Subcutaneous abdominal adipose tissue (tissue), 5 donors: ENCODE results near the gene BMP8A.

ENCODE experiments used
- H3K27ac ChIP-seq: one replicate; pipeline ENCODE4 v1.7.0; 2013; ENCODE audit warnings: low read depth, mild to moderate bottlenecking, inconsistent platforms, low read length, moderate library complexity
- H3K27me3 ChIP-seq, 5 donors: one replicate each; pipeline ENCODE4 v1.7.0; 2013; ENCODE audit warnings: low read length in 5 of 5, inconsistent platforms in 1 of 5; ENCODE audit not compliant: control insufficient read depth in 5 of 5, insufficient read depth in 4 of 5
- H3K36me3 ChIP-seq, 5 donors: one replicate each; pipeline ENCODE4 v1.7.0; 2013; ENCODE audit warnings: low read length in 5 of 5; ENCODE audit not compliant: control insufficient read depth in 5 of 5, insufficient read depth in 5 of 5
- H3K4me1 ChIP-seq, 5 donors: one replicate each; pipeline ENCODE4 v1.7.0; 2013; ENCODE audit warnings: low read length in 5 of 5, mild to moderate bottlenecking in 3 of 5, moderate library complexity in 1 of 5; ENCODE audit not compliant: control insufficient read depth in 5 of 5, insufficient read depth in 5 of 5
- H3K4me3 ChIP-seq, 5 donors: one replicate each; pipeline ENCODE4 v1.7.0; 2013; ENCODE audit warnings: low read length in 5 of 5, low read depth in 1 of 5
- H3K9ac ChIP-seq, 5 donors: one replicate each; pipeline ENCODE4 v1.7.0; 2013; ENCODE audit warnings: low read length in 5 of 5, mild to moderate bottlenecking in 4 of 5, moderate library complexity in 3 of 5
- H3K9me3 ChIP-seq, 5 donors: one replicate each; pipeline ENCODE4 v1.7.0; 2013; ENCODE audit warnings: low read length in 5 of 5; ENCODE audit not compliant: control insufficient read depth in 5 of 5
- donor health status: healthy.
- donor health status: healthy.
- donor health status: healthy.
- donor health status: healthy.
- donor health status: healthy.

BMP8A gene

DNA sequence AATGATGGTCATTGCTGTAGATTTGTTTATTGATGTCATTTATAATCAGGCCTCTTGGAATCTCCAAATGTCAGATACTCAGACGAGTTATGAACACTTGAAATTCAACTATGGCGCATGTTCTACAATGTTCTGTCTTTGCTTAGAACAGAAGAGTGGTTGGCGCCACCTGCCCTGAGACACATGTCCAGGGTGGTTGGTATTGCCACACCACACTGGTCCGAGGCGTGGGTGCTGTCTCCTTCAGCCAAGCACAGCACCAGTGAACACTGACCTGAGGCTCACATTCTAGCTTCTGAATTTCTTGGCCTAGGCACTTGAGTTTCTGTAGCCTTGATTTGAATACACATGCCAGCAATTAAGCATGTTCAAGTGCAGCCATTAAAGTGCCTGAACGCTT lies 10.1 kb upstream of the BMP8A start:
- Histone ChIP-seq H3K9ac (no peak overlapping the region), H3K27me3 (no peaks in the 10 kb centered on the region), H3K9me3 (no peaks in the 10 kb centered on the region), H3K4me1 (peaks cover 0 to 17% (median 13%) of the 10 kb centered on the region in 5 donors), H3K27ac (no peak overlapping the region), H3K36me3 (peaks cover 22 to 80% (median 65%) of the 10 kb centered on the region in 5 donors), H3K4me3 (no peak overlapping the region)

DNA sequence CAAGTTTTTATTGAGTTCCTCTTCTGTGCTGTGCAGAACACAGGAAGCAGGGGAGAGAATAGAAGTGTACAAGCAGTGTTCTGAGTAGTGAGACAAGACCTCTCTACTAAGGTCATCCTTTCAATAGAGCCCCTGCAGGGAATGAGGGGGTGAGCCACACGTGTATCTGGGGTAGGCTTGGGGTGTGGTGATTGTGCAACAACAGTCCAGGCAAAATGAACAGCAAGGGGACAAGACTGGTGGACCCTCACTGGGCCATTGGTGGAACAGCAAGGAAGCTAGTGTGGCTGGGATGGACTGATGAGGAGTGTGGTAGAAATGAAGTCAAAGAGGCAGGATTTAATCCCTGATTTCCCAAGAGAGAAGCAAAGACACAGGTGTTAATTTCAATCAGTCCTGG lies 8.2 kb upstream of the BMP8A start:
- no peaks in the 10 kb centered on the region for H3K27me3 ChIP-seq
- H3K4me1 ChIP-seq, result peaks cover 0 to 9% (median 6%) of the 10 kb centered on the region in 5 donors
- no peak overlapping the region for H3K4me3 ChIP-seq
- H3K36me3 ChIP-seq, result peaks cover 28 to 88% (median 75%) of the 10 kb centered on the region in 5 donors
- no peak overlapping the region for H3K27ac ChIP-seq
- H3K9ac ChIP-seq, result no peak overlapping the region
- H3K9me3 ChIP-seq, result no peaks in the 10 kb centered on the region

DNA sequence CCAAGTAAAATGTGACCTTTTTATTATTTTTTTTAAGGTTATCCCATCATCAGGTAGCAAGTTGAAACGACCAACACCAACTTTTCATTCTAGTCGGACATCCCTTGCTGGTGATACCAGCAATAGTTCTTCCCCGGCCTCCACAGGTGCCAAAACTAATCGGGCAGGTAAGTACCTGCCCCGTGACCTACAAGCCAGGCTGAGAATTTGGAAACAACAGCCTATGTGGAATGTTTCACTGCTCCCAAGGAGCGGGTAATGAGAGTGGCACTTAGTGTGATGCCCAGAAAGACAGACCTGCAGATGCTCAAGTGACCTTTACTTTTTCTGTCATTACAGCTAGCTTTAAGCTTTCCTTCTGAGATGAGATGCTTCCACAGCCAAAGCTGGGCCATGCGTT lies 6.9 kb upstream of the BMP8A start:
- Histone ChIP-seq H3K4me1 (peaks cover 0 to 5% (median 0%) of the 10 kb centered on the region in 5 donors), H3K36me3 (peaks cover 28 to 75% (median 67%) of the 10 kb centered on the region in 5 donors), H3K9ac (no peak overlapping the region), H3K27ac (no peak overlapping the region), H3K9me3 (no peaks in the 10 kb centered on the region), H3K4me3 (no peak overlapping the region), H3K27me3 (no peaks in the 10 kb centered on the region)

- Histone ChIP-seq H3K27ac (no peak overlapping the region), H3K4me1 (peaks cover 0 to 5% (median 0%) of the 10 kb centered on the region in 5 donors), H3K9me3 (no peaks in the 10 kb centered on the region), H3K9ac (no peak overlapping the region), H3K27me3 (peaks cover 0 to under 1% (median 0%) of the 10 kb centered on the region in 5 donors), H3K36me3 (peaks cover 25 to 69% (median 60%) of the 10 kb centered on the region in 5 donors), H3K4me3 (no peak overlapping the region)
Measured at GRCh38 chr1:39485046-39485803, 6.2 kb upstream of the BMP8A start.

GRCh38 chr1:39488012-39488545 lies 3.4 kb upstream of the BMP8A start:
- Histone ChIP-seq H3K9me3 (no peaks in the 10 kb centered on the region), H3K9ac (no peak overlapping the region), H3K4me3 (no peak overlapping the region), H3K27me3 (peaks cover 0 to 12% (median 9%) of the 10 kb centered on the region in 5 donors), H3K36me3 (peaks cover 13 to 47% (median 42%) of the 10 kb centered on the region in 5 donors), H3K27ac (no peak overlapping the region), H3K4me1 (peaks cover 0 to 16% (median 7%) of the 10 kb centered on the region in 5 donors)

GRCh38 chr1:39488793-39489566 lies 2.5 kb upstream of the BMP8A start:
- peaks cover 0 to 16% (median 7%) of the 10 kb centered on the region in 5 donors for H3K4me1 ChIP-seq
- no peak overlapping the region for H3K9ac ChIP-seq
- H3K36me3 ChIP-seq, result peaks cover 13 to 39% (median 36%) of the 10 kb centered on the region in 5 donors
- H3K27me3 ChIP-seq, result peaks cover 0 to 16% (median 12%) of the 10 kb centered on the region in 5 donors
- H3K4me3 ChIP-seq, result no peak overlapping the region
- no peaks in the 10 kb centered on the region for H3K9me3 ChIP-seq
- no peak overlapping the region for H3K27ac ChIP-seq

- Histone ChIP-seq H3K27me3 (peaks cover 0 to 16% (median 12%) of the 10 kb centered on the region in 5 donors), H3K4me1 (peaks cover 0 to 16% (median 7%) of the 10 kb centered on the region in 5 donors), H3K36me3 (peaks cover 12 to 33% (median 32%) of the 10 kb centered on the region in 5 donors), H3K27ac (no peak overlapping the region), H3K4me3 (no peak overlapping the region), H3K9ac (no peak overlapping the region), H3K9me3 (no peaks in the 10 kb centered on the region)
Measured at GRCh38 chr1:39489567-39490239, 1.7 kb upstream of the BMP8A start.

GRCh38 chr1:39490596-39491145 lies 765 bp upstream of the BMP8A start:
- Histone ChIP-seq H3K27ac (no peak overlapping the region), H3K9ac (no peak overlapping the region), H3K27me3 (peaks cover 0 to 17% (median 12%) of the 10 kb centered on the region in 5 donors), H3K4me1 (peaks cover 0 to 10% (median 7%) of the 10 kb centered on the region in 5 donors), H3K36me3 (peaks cover 9 to 24% (median 22%) of the 10 kb centered on the region in 5 donors), H3K9me3 (no peaks in the 10 kb centered on the region), H3K4me3 (peak overlapping the region in 4 of 5 donors; percentile 22 to 66 (median 53))
